ENCODE data around the gene ELAC2. TPM values are rescaled to one million over a fixed set of nuclear protein-coding genes. Genes with fewer than 3 reads are reported as not detected.

Gene ELAC2
- total RNA-seq, 1 experiment from 2014 or later: 62.7 TPM

DNA sequence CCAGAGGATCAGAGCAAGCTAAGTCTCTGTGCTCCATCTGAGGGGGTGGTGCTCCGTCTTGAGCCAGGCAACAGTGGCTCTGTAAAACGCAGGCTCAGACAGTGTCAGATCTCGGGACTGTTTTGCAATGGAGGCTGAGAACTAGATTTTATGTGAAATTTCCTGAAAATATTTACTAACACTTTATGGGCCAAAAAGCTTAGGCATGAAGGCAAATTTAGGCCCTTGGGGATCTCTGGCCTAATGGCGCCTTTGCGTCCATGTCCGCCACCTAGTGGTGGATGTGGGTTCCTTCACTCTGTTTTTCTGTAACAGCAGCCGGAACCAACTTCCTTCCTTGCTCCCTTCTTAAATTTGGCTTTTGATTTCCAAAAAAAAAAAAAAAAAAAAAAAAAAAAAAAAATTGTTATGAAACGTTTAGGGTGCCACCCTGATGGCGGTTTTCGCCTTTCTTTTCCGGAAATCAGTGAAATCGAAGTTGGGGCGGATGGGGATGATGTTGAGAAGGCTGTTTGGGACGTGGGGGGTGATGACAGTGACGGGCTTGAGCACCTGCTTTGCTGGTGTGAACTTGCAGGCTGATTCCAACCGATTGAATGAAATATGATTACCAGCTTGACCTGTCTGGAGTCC, 14.0 kb upstream of the ELAC2 start:
- ChIA-PET POLR2A (ENCODE audit: unreplicated experiment) (no interaction called here), CTCF (interaction anchor here (1.2 to 1.4 kb wide), 2 partner anchors 14 to 853 kb away, joined by 7 to 9 read pairs; partner anchors contain the start of gene ELAC2)
- peak; percentile 80 for TF ChIP-seq CTCF (conservative IDR thresholded peaks at IDR 0.05)
- no peak for TF ChIP-seq EZH2 (IDR thresholded peaks at IDR 0.05; ENCODE audit: low read depth)
- Histone ChIP-seq H3K4me3 (no peak overlapping the region), H3F3A (ENCODE audit: insufficient read depth, low read depth) (no peaks in the 10 kb centered on the region), H3K4me1 (replicated peaks; ENCODE audit: insufficient read depth) (no peaks in the 10 kb centered on the region), H4K20me1 (ENCODE audit: insufficient read depth) (no peaks in the 10 kb centered on the region), H3K4me2 (no peak overlapping the region), H3K79me2 (ENCODE audit: low read depth) (no peaks in the 10 kb centered on the region), H3K9me2 (ENCODE audit: insufficient read depth) (no peaks in the 10 kb centered on the region), H3K27ac (no peak overlapping the region), H2AFZ (no peak overlapping the region), H3K36me3 (ENCODE audit: low read depth) (no peaks in the 10 kb centered on the region), H3K9me3 (ENCODE audit: insufficient read depth, low read depth) (no peaks in the 10 kb centered on the region), H3K27me3 (ENCODE audit: insufficient read depth, low read depth) (peaks cover 9% of the 10 kb centered on the region; the same call in 1 of the 2 replicates)
- no TSS peak for BruUV-seq (replicated peaks)
- peak in 1 of 2 experiments; percentile 34 for DNase-seq
- intact Hi-C loops (cut with micrococcal nuclease; ENCODE audit: unreplicated experiment): no loop called here

- DNase-seq: no peak
- no peaks in the 10 kb centered on the region for H3K79me2 ChIP-seq (ENCODE audit: low read depth)
- no TSS peak for BruUV-seq (replicated peaks)
- no peak overlapping the region for H3K27ac ChIP-seq
- CTCF ChIA-PET: interaction anchor here (1.0 to 1.4 kb wide), 2 partner anchors 12 to 13 kb away, joined by 6 to 7 read pairs; partner anchors contain the start of gene ELAC2
- no peaks in the 10 kb centered on the region for H3K9me2 ChIP-seq (ENCODE audit: insufficient read depth)
- no peaks in the 10 kb centered on the region for H3F3A ChIP-seq (ENCODE audit: insufficient read depth, low read depth)
- H4K20me1 ChIP-seq (ENCODE audit: insufficient read depth): no peaks in the 10 kb centered on the region
- intact Hi-C loops (cut with micrococcal nuclease; ENCODE audit: unreplicated experiment): no loop called here
- no peak overlapping the region for H3K4me3 ChIP-seq
- H3K9me3 ChIP-seq (ENCODE audit: insufficient read depth, low read depth): no peaks in the 10 kb centered on the region
- H3K36me3 ChIP-seq (ENCODE audit: low read depth): no peaks in the 10 kb centered on the region
- POLR2A ChIA-PET (ENCODE audit: unreplicated experiment): no interaction called here
- H3K4me1 ChIP-seq (replicated peaks; ENCODE audit: insufficient read depth): no peaks in the 10 kb centered on the region
- H3K27me3 ChIP-seq (ENCODE audit: insufficient read depth, low read depth): peaks cover 9% of the 10 kb centered on the region; the same call in 1 of the 2 replicates
- H3K4me2 ChIP-seq: no peak overlapping the region
- H2AFZ ChIP-seq: no peak overlapping the region
- TF ChIP-seq EZH2 (IDR thresholded peaks at IDR 0.05; ENCODE audit: low read depth): no peak
- peak; percentile 69 for TF ChIP-seq CTCF (conservative IDR thresholded peaks at IDR 0.05)
Observed at GRCh38 chr17:13030459-13031300, 12.9 kb upstream of the ELAC2 start.

- no peaks in the 10 kb centered on the region for H4K20me1 ChIP-seq (ENCODE audit: insufficient read depth)
- no peak overlapping the region for H3K4me2 ChIP-seq
- ChIA-PET POLR2A (ENCODE audit: unreplicated experiment) (no interaction called here), CTCF (interaction anchor here (1.0 kb wide), 1 partner anchor 12 kb away, joined by 6 read pairs; the partner anchor contains the start of gene ELAC2)
- no peak for DNase-seq
- no peak overlapping the region for H3K27ac ChIP-seq
- no TSS peak for BruUV-seq (replicated peaks)
- H3K27me3 ChIP-seq (ENCODE audit: insufficient read depth, low read depth): peaks cover 9% of the 10 kb centered on the region; the same call in 1 of the 2 replicates
- H3K9me3 ChIP-seq (ENCODE audit: insufficient read depth, low read depth): no peaks in the 10 kb centered on the region
- no peak overlapping the region for H2AFZ ChIP-seq
- no peaks in the 10 kb centered on the region for H3K36me3 ChIP-seq (ENCODE audit: low read depth)
- intact Hi-C loops (cut with micrococcal nuclease; ENCODE audit: unreplicated experiment): no loop called here
- no peak for TF ChIP-seq EZH2 (IDR thresholded peaks at IDR 0.05; ENCODE audit: low read depth)
- TF ChIP-seq CTCF (conservative IDR thresholded peaks at IDR 0.05): no peak
- H3F3A ChIP-seq (ENCODE audit: insufficient read depth, low read depth): no peaks in the 10 kb centered on the region
- no peaks in the 10 kb centered on the region for H3K79me2 ChIP-seq (ENCODE audit: low read depth)
- H3K4me3 ChIP-seq: no peak overlapping the region
- H3K9me2 ChIP-seq (ENCODE audit: insufficient read depth): no peaks in the 10 kb centered on the region
- no peaks in the 10 kb centered on the region for H3K4me1 ChIP-seq (replicated peaks; ENCODE audit: insufficient read depth)
Observed at GRCh38 chr17:13030056-13030455, 12.2 kb upstream of the ELAC2 start.

Data from PC-9 (cell line).